Spleen (tissue), 11 donors: ENCODE measurements around the gene LIN28A. TPM values are rescaled to one million over a fixed set of nuclear protein-coding genes. Genes with fewer than 3 reads are reported as not detected.

Source experiments
- DNase-seq: peaks from one replicate; pipeline ENCODE4 v3.0.0-alpha.2; 2020
- H3K27ac ChIP-seq, 8 donors: fragments of 200-600 bp; sonication (generic) in 7 of 8; 1 replicate in 4 of 8; 2 replicates in 4 of 8; pipeline versions ENCODE4 v1.5.0 to v1.8.0; 2016 to 2021; ENCODE audit warnings: inconsistent platforms in 4 of 8, mild to moderate bottlenecking in 4 of 8, moderate library complexity in 1 of 8
- H3K27me3 ChIP-seq, 7 donors: fragments of 200-600 bp; sonication (generic) in 6 of 7; replicated peaks in 1 of 7; 1 replicate in 4 of 7; 2 replicates in 3 of 7; pipeline versions ENCODE4 v1.5.0 to v1.8.0; 2016 to 2021; ENCODE audit warnings: inconsistent platforms in 3 of 7, mild to moderate bottlenecking in 1 of 7
- H3K36me3 ChIP-seq, 6 donors: fragments of 200-600 bp; sonication (generic) in 5 of 6; 1 replicate in 4 of 6; 2 replicates in 2 of 6; pipeline versions ENCODE4 v1.5.0 to v1.8.0; 2016 to 2021; ENCODE audit warnings: inconsistent platforms in 2 of 6
- H3K4me1 ChIP-seq, 6 donors: fragments of 200-600 bp; sonication (generic) in 5 of 6; 1 replicate in 3 of 6; 2 replicates in 3 of 6; pipeline versions ENCODE4 v1.5.0 to v1.8.0; 2016 to 2021; ENCODE audit warnings: inconsistent platforms in 3 of 6
- H3K4me3 ChIP-seq, 8 donors: fragments of 200-600 bp; sonication (generic) in 7 of 8; 1 replicate in 4 of 8; 2 replicates in 4 of 8; pipeline versions ENCODE4 v1.5.0 to v1.8.0; 2016 to 2021; ENCODE audit warnings: inconsistent platforms in 4 of 8, mild to moderate bottlenecking in 4 of 8, moderate library complexity in 2 of 8
- H3K9me3 ChIP-seq, 8 donors: fragments of 200-600 bp; sonication (generic) in 7 of 8; 1 replicate in 4 of 8; 2 replicates in 4 of 8; pipeline versions ENCODE4 v1.5.0 to v1.8.0; 2016 to 2021; ENCODE audit warnings: inconsistent platforms in 4 of 8
- POLR2A ChIP-seq, 3 donors: fragments of 450-650 bp; IDR thresholded peaks; one replicate each; pipeline ENCODE4 v1.5.1; 2017; ENCODE audit warnings: antibody characterized with exemption in 3 of 3, mild to moderate bottlenecking in 1 of 3
- POLR2AphosphoS5 ChIP-seq, 3 donors: sonication (generic); formaldehyde crosslinking; IDR thresholded peaks; one replicate each; pipeline ENCODE4 v1.5.1; 2017; ENCODE audit warnings: antibody characterized with exemption in 3 of 3
- WGBS, 5 donors: extraction: QIAGEN DNeasy Blood & Tissue Kit in 3 of 5; methylation state at CpG; one replicate each; pipeline versions ENCODE4 v1.1.5 to v1.1.7; 2013 to 2018; 5-methylcytosine and 5-hydroxymethylcytosine counted together
- intact Hi-C: fragments of 100-400 bp; cut with DNase I; formaldehyde crosslinking; loops from one replicate; pipeline ENCODE4 v1.15.0; 2023; ENCODE audit warnings: low total_unique reads
- polyA plus RNA-seq, 3 donors: library from polyadenylated mRNA; stranded (reverse); fragments of 200-250 nt; gene quantifications; one replicate each; pipeline ENCODE4 v1.2.1, GENCODE V29; 2013
- total RNA-seq, 7 donors: library from RNA; depleted of rRNA in 3 of 7; stranded (reverse); fragments of >200 nt in 3 of 7; fragmentation: NEBNext Ultra II Directional in 4 of 7; extraction: Animal tissue kit (Norgen Biotek cat#: 25700) in 4 of 7; gene quantifications; one replicate each; pipeline versions ENCODE4 v1.1.0 to v1.2.1, GENCODE V29; 2016 to 2021
- TF ChIP-seq, protein P1 (sequence below), 11 experiments: fragments of 200-600 bp in 7 of 11; fragments of 450-650 bp in 4 of 11; sonication (generic) in 4 of 11; IDR thresholded peaks in 8 of 11; conservative IDR thresholded peaks in 3 of 11; 1 replicate in 7 of 11; 2 replicates in 4 of 11; pipeline versions ENCODE4 v1.4.0 to v1.8.0; 2016 to 2021; ENCODE audit warnings: antibody characterized with exemption in 11 of 11, inconsistent platforms in 4 of 11, mild to moderate bottlenecking in 1 of 11
- donor health status: healthy with polysubstance abuse.
- donor health status: DM: no; HTN: no; CAD: no; lungs with moderate emphysema.
- donor health status: DM: no; HTN: no; CAD: no.
- donor health status: Bipolar disorder and iron deficiency.
- donor health status: healthy.
- donor health status: DM: no; HTN: no; CAD: no.
- donor health status: DM: yes; HTN: yes; CAD: no.

Gene LIN28A
- total and polyA plus RNA-seq, 10 donors: not detected

GRCh38 chr1:26459573-26460031 lies 49.0 kb downstream of the LIN28A start:
- 84 to 94% (median 91%) methylated on average over 3 of the region's 3 CpGs for WGBS, 5 donors
- intact Hi-C loops: no loop called here
- TF ChIP-seq POLR2A (IDR thresholded peaks at IDR 0.05): no peak
- TF ChIP-seq, protein P1, sequence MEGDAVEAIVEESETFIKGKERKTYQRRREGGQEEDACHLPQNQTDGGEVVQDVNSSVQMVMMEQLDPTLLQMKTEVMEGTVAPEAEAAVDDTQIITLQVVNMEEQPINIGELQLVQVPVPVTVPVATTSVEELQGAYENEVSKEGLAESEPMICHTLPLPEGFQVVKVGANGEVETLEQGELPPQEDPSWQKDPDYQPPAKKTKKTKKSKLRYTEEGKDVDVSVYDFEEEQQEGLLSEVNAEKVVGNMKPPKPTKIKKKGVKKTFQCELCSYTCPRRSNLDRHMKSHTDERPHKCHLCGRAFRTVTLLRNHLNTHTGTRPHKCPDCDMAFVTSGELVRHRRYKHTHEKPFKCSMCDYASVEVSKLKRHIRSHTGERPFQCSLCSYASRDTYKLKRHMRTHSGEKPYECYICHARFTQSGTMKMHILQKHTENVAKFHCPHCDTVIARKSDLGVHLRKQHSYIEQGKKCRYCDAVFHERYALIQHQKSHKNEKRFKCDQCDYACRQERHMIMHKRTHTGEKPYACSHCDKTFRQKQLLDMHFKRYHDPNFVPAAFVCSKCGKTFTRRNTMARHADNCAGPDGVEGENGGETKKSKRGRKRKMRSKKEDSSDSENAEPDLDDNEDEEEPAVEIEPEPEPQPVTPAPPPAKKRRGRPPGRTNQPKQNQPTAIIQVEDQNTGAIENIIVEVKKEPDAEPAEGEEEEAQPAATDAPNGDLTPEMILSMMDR (IDR thresholded peaks at IDR 0.05 in 8 of 11, conservative IDR thresholded peaks at IDR 0.05 in 3 of 11): no peak
- Histone ChIP-seq H3K36me3 (peaks cover 0 to 100% (median 52%) of the 10 kb centered on the region in 6 donors), H3K9me3 (no peaks in the 10 kb centered on the region), H3K27me3 (no peaks in the 10 kb centered on the region), H3K4me3 (no peak overlapping the region), H3K27ac (no peak overlapping the region), H3K4me1 (no peaks in the 10 kb centered on the region)
- no peak for DNase-seq

DNA sequence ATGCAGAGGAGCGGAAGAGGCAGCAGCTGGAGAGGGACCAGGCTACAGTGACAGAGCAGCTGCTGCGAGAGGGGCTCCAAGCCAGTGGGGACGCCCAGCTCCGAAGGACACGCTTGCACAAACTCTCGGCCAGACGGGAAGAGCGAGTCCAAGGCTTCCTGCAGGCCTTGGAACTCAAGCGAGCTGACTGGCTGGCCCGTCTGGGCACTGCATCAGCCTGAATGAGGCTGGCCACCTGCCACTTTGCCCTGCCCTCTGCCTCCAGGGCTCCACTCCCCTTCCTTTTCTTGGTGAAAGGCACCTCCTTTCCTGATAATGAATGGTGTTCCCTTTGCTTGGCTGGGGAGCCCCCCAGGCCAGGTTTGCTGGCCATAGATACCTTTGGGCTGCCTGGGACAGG lies 58.3 kb downstream of the LIN28A start:
- Histone ChIP-seq H3K4me1 (peaks cover 24 to 54% (median 45%) of the 10 kb centered on the region in 6 donors), H3K36me3 (peaks cover 0 to 65% (median 37%) of the 10 kb centered on the region in 6 donors), H3K4me3 (no peak overlapping the region), H3K27ac (peak overlapping the region in 6 of 8 donors; percentile 26 to 100 (median 83)), H3K27me3 (no peaks in the 10 kb centered on the region), H3K9me3 (no peaks in the 10 kb centered on the region)
- DNase-seq: peak; percentile 90
- intact Hi-C loops: no loop called here
- 65 to 79% (median 74%) methylated on average over 7 to 10 of the region's 10 CpGs for WGBS, 5 donors
- TF ChIP-seq POLR2A (IDR thresholded peaks at IDR 0.05) (no peak), POLR2AphosphoS5 (IDR thresholded peaks at IDR 0.05) (peak; percentile 82 to 89 (median 88))

- WGBS, 5 donors: 92 to 98% (median 96%) methylated on average over 5 of the region's 5 CpGs
- peaks cover 0 to 65% (median 42%) of the 10 kb centered on the region in 6 donors for H3K36me3 ChIP-seq
Measured at GRCh38 chr1:26469558-26469957, 58.9 kb downstream of the LIN28A start.

DNA sequence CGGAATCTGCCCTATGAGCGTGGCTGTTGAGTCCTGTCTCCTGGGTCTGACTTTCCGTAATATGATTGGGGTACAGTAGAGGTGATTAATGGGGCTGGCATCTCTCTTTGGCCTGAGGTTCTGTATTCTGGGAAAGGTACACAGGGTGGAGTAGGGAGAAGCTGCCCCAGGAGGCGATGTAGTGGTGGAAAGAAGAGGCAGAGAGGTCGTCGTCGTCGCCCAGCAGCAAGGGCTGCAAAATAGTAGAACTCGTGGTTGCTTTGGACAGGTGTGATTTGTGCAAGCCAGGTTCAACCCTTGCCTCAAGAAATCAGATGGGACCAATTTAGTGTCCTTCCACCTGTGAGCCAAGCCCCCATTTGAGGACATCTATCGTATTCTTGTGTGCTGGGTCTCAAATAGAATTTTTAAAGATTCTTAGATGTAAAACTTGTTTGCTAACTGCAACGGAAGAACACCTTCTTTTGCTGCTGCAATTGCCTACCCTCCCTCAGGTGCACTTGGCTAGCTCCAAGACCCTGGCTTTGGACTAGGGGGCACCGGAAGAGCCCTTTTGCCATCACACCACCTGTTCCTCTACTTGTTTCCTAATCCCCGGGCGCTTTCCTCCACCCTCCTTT lies 60.4 kb downstream of the LIN28A start:
- Histone ChIP-seq H3K9me3 (no peaks in the 10 kb centered on the region), H3K4me3 (peak overlapping the region in 7 of 8 donors; percentile 75 to 99 (median 96)), H3K27ac (peak overlapping the region in 7 of 8 donors; percentile 99 to 100 (median 100)), H3K4me1 (peaks cover 27 to 66% (median 56%) of the 10 kb centered on the region in 6 donors), H3K27me3 (no peaks in the 10 kb centered on the region), H3K36me3 (peaks cover 0 to 59% (median 41%) of the 10 kb centered on the region in 6 donors)
- DNase-seq: no peak
- intact Hi-C loops: no loop called here
- 35 to 49% (median 41%) methylated on average over 14 of the region's 14 CpGs for WGBS, 5 donors
- no peak for TF ChIP-seq POLR2A (IDR thresholded peaks at IDR 0.05)
- TF ChIP-seq, protein P1 (IDR thresholded peaks at IDR 0.05 in 8 of 11, conservative IDR thresholded peaks at IDR 0.05 in 3 of 11): no peak
- TF ChIP-seq POLR2AphosphoS5 (IDR thresholded peaks at IDR 0.05): no peak

More at GRCh38 chr1:26469558-26469957, 58.9 kb downstream of the LIN28A start:
- no peaks in the 10 kb centered on the region for H3K9me3 ChIP-seq
- H3K4me3 ChIP-seq: no peak overlapping the region
- peak overlapping the region in 6 of 8 donors; percentile 61 to 100 (median 100) for H3K27ac ChIP-seq
- intact Hi-C loops: no loop called here
- no peaks in the 10 kb centered on the region for H3K27me3 ChIP-seq
- no peak for DNase-seq
- peaks cover 27 to 60% (median 52%) of the 10 kb centered on the region in 6 donors for H3K4me1 ChIP-seq
- TF ChIP-seq, protein P1 (IDR thresholded peaks at IDR 0.05 in 8 of 11, conservative IDR thresholded peaks at IDR 0.05 in 3 of 11): no peak
- peak in 1 of 3 donors; percentile 6 for TF ChIP-seq POLR2AphosphoS5 (IDR thresholded peaks at IDR 0.05)
